A549 (cell line): Measurements from ENCODE around the gene SLC26A1. TPM values are rescaled to one million over a fixed set of nuclear protein-coding genes. Genes with fewer than 3 reads are reported as not detected.

Source experiments
- ATAC-seq, 2 experiments: fragments of 200-7000 bp in 1 of 2; fragments of >200 bp in 1 of 2; cut with Nextera tagmentation in 1 of 2; cut with Tn5 transposase in 1 of 2; 3 replicates each; pipeline versions ENCODE4 v1.8.0 to v1.9.1; 2018 to 2020; ENCODE audit warnings: mild to moderate bottlenecking in 1 of 2, moderate library complexity in 1 of 2
- CTCF ChIA-PET: fragments of 300-600 bp; sonication (Branson Sonifier 250); formaldehyde crosslinking; extraction: SDS; loops from one replicate; lab custom pipeline; 2021; ENCODE audit warnings: antibody characterized with exemption, inconsistent platforms; lab: Yijun Ruan, JAX
- POLR2A ChIA-PET: fragments of 350-600 bp; formaldehyde crosslinking; extraction: SDS; loops from one replicate; lab custom pipeline; 2021; ENCODE audit warnings: antibody characterized with exemption, inconsistent platforms; lab: Yijun Ruan, JAX
- DNase-seq, 2 experiments: peaks; one replicate each; pipeline versions ENCODE4 v3.0.0 to v3.0.0-alpha.2; 2011 to 2016; ENCODE audit warnings: low read depth in 1 of 2, low spot score in 1 of 2
- FAIRE-seq: peaks from 2 replicates; lab custom pipeline; 2011; peaks lifted over from hg19 to GRCh38; lab: Jason Lieb, UNC
- H3K27ac ChIP-seq, 2 experiments: fragments of >200 bp; sonication (Bioruptor Twin); formaldehyde crosslinking; 3 replicates each; pipeline ENCODE4 v1.5.1; 2016 to 2017
- H3K4me1 ChIP-seq: fragments of >200 bp; sonication (Bioruptor Twin); formaldehyde crosslinking; 3 replicates; pipeline ENCODE4 v1.6.1; 2016
- H3K4me2 ChIP-seq: fragments of >200 bp; sonication (Bioruptor Twin); formaldehyde crosslinking; 3 replicates; pipeline ENCODE4 v1.6.1; 2016
- H3K4me3 ChIP-seq: fragments of >200 bp; sonication (Bioruptor Twin); formaldehyde crosslinking; 3 replicates; pipeline ENCODE4 v1.5.1; 2016
- H3K9me3 ChIP-seq: fragments of >200 bp; sonication (Bioruptor Twin); formaldehyde crosslinking; 3 replicates; pipeline ENCODE4 v1.6.1; 2016
- CBX2 ChIP-seq: fragments of 200-600 bp; sonication (generic); IDR thresholded peaks from 2 replicates; pipeline ENCODE4 v1.6.1; 2016; ENCODE audit warnings: low read depth, mild to moderate bottlenecking, borderline replicate concordance
- CEBPB ChIP-seq, 2 experiments: fragments of >200 bp in 1 of 2; sonication (Bioruptor Twin) in 1 of 2; formaldehyde crosslinking in 1 of 2; IDR thresholded peaks; 2 replicates each; pipeline ENCODE4 v1.6.1; 2012 to 2016
- CTCF ChIP-seq: fragments of >200 bp; sonication (Bioruptor Twin); formaldehyde crosslinking; IDR thresholded peaks from 3 replicates; pipeline ENCODE4 v1.5.1; 2016
- EHMT2 ChIP-seq: fragments of 200-600 bp; sonication (generic); IDR thresholded peaks from 2 replicates; pipeline ENCODE4 v1.6.1; 2016; ENCODE audit warnings: antibody characterized with exemption, low read depth, mild to moderate bottlenecking, moderate library complexity
- HOXA7 ChIP-seq: fragments of 250-450 bp; sonication (Bioruptor Pico); IDR thresholded peaks from 2 replicates; pipeline ENCODE4 v1.5.0; 2020; ENCODE audit warnings: mild to moderate bottlenecking, moderate library complexity
- JUN ChIP-seq, 2 experiments: fragments of >200 bp; sonication (Bioruptor Twin); formaldehyde crosslinking; IDR thresholded peaks; 2 replicates in 1 of 2; 3 replicates in 1 of 2; pipeline ENCODE4 v1.6.1; 2016 to 2017
- KDM1A ChIP-seq: fragments of 200-600 bp; sonication (generic); IDR thresholded peaks from 2 replicates; pipeline ENCODE4 v1.6.1; 2016; ENCODE audit warnings: low read depth, mild to moderate bottlenecking
- MAFK ChIP-seq: fragments of 450-650 bp; IDR thresholded peaks from 2 replicates; pipeline ENCODE4 v1.6.1; 2014; ENCODE audit not compliant: partially characterized antibody
- NR3C1 ChIP-seq: fragments of >200 bp; sonication (Bioruptor Twin); formaldehyde crosslinking; IDR thresholded peaks from 3 replicates; pipeline ENCODE4 v1.6.1; 2017
- POLR2A ChIP-seq: IDR thresholded peaks from 2 replicates; pipeline ENCODE4 v1.6.1; 2012; ENCODE audit warnings: mild to moderate bottlenecking, low read length
- REST ChIP-seq: fragments of 200-600 bp; sonication (generic); IDR thresholded peaks from 2 replicates; pipeline ENCODE4 v1.6.1; 2016; ENCODE audit warnings: antibody characterized with exemption, mild to moderate bottlenecking, moderate library complexity
- SREBF2 ChIP-seq: fragments of 450-650 bp; IDR thresholded peaks from 2 replicates; pipeline ENCODE4 v1.6.1; 2014; ENCODE audit warnings: mild to moderate bottlenecking, moderate library complexity
- TFCP2L1 ChIP-seq: fragments of 250-450 bp; sonication (Bioruptor Pico); IDR thresholded peaks from 2 replicates; pipeline ENCODE4 v1.5.0; 2021; ENCODE audit warnings: mild to moderate bottlenecking
- USF2 ChIP-seq: fragments of 450-650 bp; IDR thresholded peaks from 2 replicates; pipeline ENCODE4 v1.6.1; 2014; ENCODE audit warnings: antibody characterized with exemption
- WGBS: methylation state at CpG from one replicate; pipeline ENCODE4 v1.1.6; 2017; ENCODE audit errors: missing lambda C conversion rate; 5-methylcytosine and 5-hydroxymethylcytosine counted together
- polyA plus RNA-seq, 4 experiments: library from polyadenylated mRNA; depleted of rRNA in 3 of 4; stranded (reverse); fragments of >200 nt; fragmentation: RNase III in 1 of 4; extraction: RNeasy Plus Mini Kit Qiagen cat#74134 plus additional on column Dnase treatment in 1 of 4; gene quantifications; 2 replicates in 3 of 4; 3 replicates in 1 of 4; pipeline ENCODE4 v1.2.3, GENCODE V29; 2011 to 2017
- TF ChIP-seq, protein P1 (sequence below): fragments of 250-450 bp; sonication (Bioruptor Pico); IDR thresholded peaks from 2 replicates; pipeline ENCODE4 v1.5.0; 2021; ENCODE audit warnings: mild to moderate bottlenecking, moderate library complexity, borderline replicate concordance
- TF ChIP-seq, protein P2 (sequence below): fragments of 150-350 bp; IDR thresholded peaks from 2 replicates; pipeline ENCODE4 v1.6.1; 2014; ENCODE audit warnings: low read depth, mild to moderate bottlenecking, low read length

SLC26A1 gene
- polyA plus RNA-seq, 2 of the 4 experiments (the other 2 are of a cell fraction), result 0.23 to 0.61 TPM

DNA sequence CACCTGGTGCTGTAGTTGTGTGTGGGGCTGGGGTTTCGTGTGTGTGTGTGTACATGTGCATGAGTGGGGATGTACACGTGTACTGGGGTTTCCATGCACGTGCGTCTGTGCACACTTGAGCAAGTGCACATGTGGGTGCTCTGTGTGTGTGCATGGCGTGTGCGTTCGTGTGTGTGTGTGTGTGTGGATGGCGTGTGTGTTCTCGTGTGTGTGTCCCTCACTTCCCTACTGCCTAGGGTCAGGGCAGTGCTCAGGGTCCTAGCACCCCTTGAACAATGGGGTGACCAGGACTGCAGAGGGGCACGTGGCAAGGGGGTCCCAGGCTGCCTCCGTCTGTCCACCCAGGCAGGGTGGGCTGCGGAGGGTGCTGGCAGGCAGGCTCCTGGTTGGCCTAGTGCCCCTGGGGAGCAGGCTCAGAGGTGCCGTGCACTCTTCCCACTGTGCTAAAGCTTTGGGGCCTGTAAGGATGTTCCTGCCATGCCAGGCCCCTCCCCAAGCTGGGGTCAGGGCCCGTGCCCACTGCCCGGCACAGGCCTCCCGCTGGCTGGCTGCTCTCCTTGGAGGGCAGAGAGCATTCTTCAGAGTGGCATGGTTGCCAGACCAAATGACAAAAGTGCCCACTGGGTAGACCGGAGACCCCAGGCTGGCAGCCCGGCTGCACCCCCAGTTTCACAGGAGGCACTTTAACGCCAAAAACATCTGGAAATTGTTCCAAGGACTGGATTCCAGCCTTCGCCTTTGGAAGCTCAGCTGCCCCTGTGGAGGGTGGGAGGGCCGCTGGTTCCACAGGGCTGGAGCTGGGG, 47.3 kb upstream of the SLC26A1 start:
- H3K9me3 ChIP-seq, result no peaks in the 10 kb centered on the region
- peaks cover 58% of the 10 kb centered on the region for H3K4me1 ChIP-seq
- peak overlapping the region; percentile 68; the same call in 1 of the 3 replicates for H3K4me2 ChIP-seq
- CTCF ChIA-PET, result interaction anchor here (1.0 kb wide), 1 partner anchor 19 kb away, joined by 3 read pairs; no protein-coding TSS in a partner anchor
- POLR2A ChIA-PET, result no interaction called here
- no peak for DNase-seq
- TF ChIP-seq HOXA7 (CRISPR knock-in tag) (no peak), SREBF2 (no peak), CBX2 (no peak), JUN (IDR thresholded peaks at IDR 0.05) (no peak), TFCP2L1 (CRISPR knock-in tag) (no peak), USF2 (no peak), NR3C1 (no peak), POLR2A (no peak), MAFK (no peak), REST (no peak), EHMT2 (no peak), CTCF (no peak), KDM1A (no peak)
- TF ChIP-seq, protein P1, sequence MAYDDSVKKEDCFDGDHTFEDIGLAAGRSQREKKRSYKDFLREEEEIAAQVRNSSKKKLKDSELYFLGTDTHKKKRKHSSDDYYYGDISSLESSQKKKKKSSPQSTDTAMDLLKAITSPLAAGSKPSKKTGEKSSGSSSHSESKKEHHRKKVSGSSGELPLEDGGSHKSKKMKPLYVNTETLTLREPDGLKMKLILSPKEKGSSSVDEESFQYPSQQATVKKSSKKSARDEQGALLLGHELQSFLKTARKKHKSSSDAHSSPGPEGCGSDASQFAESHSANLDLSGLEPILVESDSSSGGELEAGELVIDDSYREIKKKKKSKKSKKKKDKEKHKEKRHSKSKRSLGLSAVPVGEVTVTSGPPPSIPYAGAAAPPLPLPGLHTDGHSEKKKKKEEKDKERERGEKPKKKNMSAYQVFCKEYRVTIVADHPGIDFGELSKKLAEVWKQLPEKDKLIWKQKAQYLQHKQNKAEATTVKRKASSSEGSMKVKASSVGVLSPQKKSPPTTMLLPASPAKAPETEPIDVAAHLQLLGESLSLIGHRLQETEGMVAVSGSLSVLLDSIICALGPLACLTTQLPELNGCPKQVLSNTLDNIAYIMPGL (CRISPR knock-in tag), result no peak
- TF ChIP-seq, all 56 proteins: peak for 0
- 92% methylated on average over 11 of the region's 21 CpGs for WGBS
- Histone ChIP-seq H3K27ac (peak overlapping the region; percentile 82 to 99; a peak in 4 of 6 replicates), H3K4me3 (no peak overlapping the region)
- ATAC-seq, result no peak
- no peak for FAIRE-seq

DNA sequence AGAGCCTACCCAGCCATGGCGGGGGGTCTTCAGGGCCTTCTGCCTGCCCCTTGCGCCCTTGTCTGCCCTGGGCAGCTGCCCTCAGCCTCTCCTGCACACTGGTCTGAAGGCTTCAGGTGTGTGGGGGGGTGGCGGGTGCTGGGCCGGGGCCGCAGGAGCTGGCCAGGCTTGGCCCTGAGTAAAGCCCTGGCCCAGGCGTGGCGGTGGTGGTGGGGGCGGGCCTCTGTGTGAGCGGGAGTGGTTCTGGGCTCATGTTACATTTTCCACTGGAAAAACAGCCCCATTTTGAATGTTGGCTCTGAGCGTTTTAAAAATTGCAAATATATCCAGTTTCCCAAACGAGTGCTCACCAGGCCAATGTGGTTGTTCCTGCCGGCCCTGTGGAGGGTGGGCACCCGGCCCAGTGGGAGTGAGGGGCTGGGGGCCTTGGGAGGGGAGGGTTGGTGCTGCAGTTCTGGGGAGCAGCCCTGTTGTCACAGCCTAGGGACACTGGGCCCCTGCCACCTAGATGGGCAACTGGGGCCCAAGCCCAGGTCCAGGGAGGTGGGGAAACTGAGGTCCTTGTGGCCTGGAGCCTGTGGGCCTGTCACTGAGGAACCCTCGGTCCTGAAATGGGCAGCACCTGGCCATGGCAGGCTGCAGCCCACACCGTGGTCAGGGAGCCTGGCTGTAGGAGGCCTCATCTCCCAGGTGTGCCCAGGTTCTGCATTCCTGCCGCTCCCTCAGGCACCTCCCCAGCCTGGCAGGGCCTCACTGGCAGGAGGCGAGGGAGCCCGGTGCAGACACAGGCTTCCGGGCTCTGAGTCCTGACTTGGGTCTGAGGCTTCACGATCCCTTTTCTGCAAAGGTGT, 46.5 kb upstream of the SLC26A1 start:
- ChIA-PET CTCF (no interaction called here), POLR2A (no interaction called here)
- Histone ChIP-seq H3K4me1 (peaks cover 50% of the 10 kb centered on the region), H3K27ac (peak overlapping the region; percentile 22 to 73; a peak in 3 of 6 replicates), H3K4me3 (no peak overlapping the region), H3K9me3 (no peaks in the 10 kb centered on the region), H3K4me2 (0 out of 3 replicates have a peak overlapping the region, but pooled peaks have one; percentile 21)
- DNase-seq, result no peak
- FAIRE-seq, result no peak
- 81% methylated on average over 5 of the region's 20 CpGs for WGBS
- TF ChIP-seq USF2, result no peak
- no peak for TF ChIP-seq CBX2
- TF ChIP-seq, protein P2, sequence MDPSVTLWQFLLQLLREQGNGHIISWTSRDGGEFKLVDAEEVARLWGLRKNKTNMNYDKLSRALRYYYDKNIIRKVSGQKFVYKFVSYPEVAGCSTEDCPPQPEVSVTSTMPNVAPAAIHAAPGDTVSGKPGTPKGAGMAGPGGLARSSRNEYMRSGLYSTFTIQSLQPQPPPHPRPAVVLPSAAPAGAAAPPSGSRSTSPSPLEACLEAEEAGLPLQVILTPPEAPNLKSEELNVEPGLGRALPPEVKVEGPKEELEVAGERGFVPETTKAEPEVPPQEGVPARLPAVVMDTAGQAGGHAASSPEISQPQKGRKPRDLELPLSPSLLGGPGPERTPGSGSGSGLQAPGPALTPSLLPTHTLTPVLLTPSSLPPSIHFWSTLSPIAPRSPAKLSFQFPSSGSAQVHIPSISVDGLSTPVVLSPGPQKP, result no peak
- no peak for TF ChIP-seq CEBPB (IDR thresholded peaks at IDR 0.05)
- peak in 1 of 2 experiments; percentile 44; a peak in 3 of 6 replicates for ATAC-seq
